ENCODE results near the gene SFMBT1. TPM values are rescaled to one million over a fixed set of nuclear protein-coding genes. Genes with fewer than 3 reads are reported as not detected.

Gene SFMBT1
- total and polyA plus RNA-seq, 9 of the 15 experiments (the other 6 are each of a cell fraction or from before 2014, with no cell fraction given): 0.76 to 6.6 (median 3.6) TPM

DNA sequence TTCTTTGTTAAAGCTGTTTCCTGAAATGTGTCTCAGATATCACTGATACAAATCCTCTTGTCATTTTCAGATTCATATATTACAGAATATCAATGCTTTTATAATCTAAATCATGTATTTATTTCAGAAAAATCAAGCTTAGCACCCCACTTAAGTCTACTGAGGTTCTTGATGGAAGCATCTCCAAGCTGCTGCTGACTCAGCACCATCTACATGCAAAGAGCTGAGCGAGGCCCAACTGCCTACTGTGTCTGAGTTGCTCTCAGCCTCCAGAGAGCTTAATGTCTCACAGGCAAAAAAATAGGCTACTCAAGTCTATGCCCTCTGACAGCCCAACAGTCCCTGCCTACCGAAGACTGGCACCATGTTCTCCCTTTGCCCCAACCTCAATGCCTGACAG, 119.3 kb downstream of the SFMBT1 start:
- no peak for TF ChIP-seq MECOM (CRISPR knock-in tag; IDR thresholded peaks at IDR 0.05)
- peak; percentile 73 for TF ChIP-seq MAFF (IDR thresholded peaks at IDR 0.05; ENCODE audit: low read length)
- TF ChIP-seq MAFK (IDR thresholded peaks at IDR 0.05; ENCODE audit: low read length): peak; percentile 80
- TF ChIP-seq ZNF316 (IDR thresholded peaks at IDR 0.05): peak; percentile 86
- no peak for TF ChIP-seq CEBPB (tag; IDR thresholded peaks at IDR 0.05)
- TF ChIP-seq MAFG (tag; conservative IDR thresholded peaks at IDR 0.05): peak; percentile 74
- no peak for TF ChIP-seq ZC3H4 (CRISPR knock-in tag; IDR thresholded peaks at IDR 0.05; ENCODE audit: borderline replicate concordance)
- TF ChIP-seq C11orf30 (IDR thresholded peaks at IDR 0.05; ENCODE audit: low read depth): peak; percentile 85
- no peak for TF ChIP-seq ZNF764 (CRISPR knock-in tag; IDR thresholded peaks at IDR 0.05; ENCODE audit: low read depth)
- TF ChIP-seq ETV6 (IDR thresholded peaks at IDR 0.05; ENCODE audit: borderline replicate concordance in 1 of 2, low read depth in 2 of 2, low read length in 1 of 2): no peak
- no peak for TF ChIP-seq ETV6 (CRISPR knock-in tag; IDR thresholded peaks at IDR 0.05; ENCODE audit: borderline replicate concordance)
- Histone ChIP-seq H3K4me1 (replicated peaks in 1 of 2; ENCODE audit: control insufficient read depth in 2 of 2, insufficient read depth in 2 of 2, low read length in 2 of 2) (no peaks in the 10 kb centered on the region; a peak in 1 of 5 replicates), H3K9me1 (ENCODE audit: control insufficient read depth, insufficient read depth, low read length) (no peaks in the 10 kb centered on the region), H3K79me2 (ENCODE audit: control insufficient read depth, insufficient read depth, low read length) (no peaks in the 10 kb centered on the region), H3K4me3 (no peak overlapping the region), H3K9ac (ENCODE audit: insufficient read depth in 1 of 2, low read depth in 2 of 2, low read length in 2 of 2) (no peak overlapping the region), H2AFZ (ENCODE audit: low read depth, low read length) (no peak overlapping the region), H3K27me3 (ENCODE audit: control insufficient read depth in 2 of 2, insufficient read depth in 2 of 2, low read length in 2 of 2) (no peaks in the 10 kb centered on the region), H4K20me1 (replicated peaks; ENCODE audit: control insufficient read depth, insufficient read depth, low read length) (no peaks in the 10 kb centered on the region), H3K27ac (ENCODE audit: extremely low read depth, low read depth, low read length) (no peak overlapping the region), H3K9me3 (replicated peaks; ENCODE audit: control insufficient read depth, insufficient read depth, low read depth, low read length) (no peaks in the 10 kb centered on the region), H3K4me2 (ENCODE audit: insufficient read depth, low read length) (no peak overlapping the region), H3K36me3 (ENCODE audit: control insufficient read depth, insufficient read depth, low read length) (0 out of 3 replicates have a peak, but pooled peaks cover 2% of the 10 kb centered on the region)
- FAIRE-seq (no peak), DNase-seq (ENCODE audit: extremely low read depth in 1 of 4, low spot score in 3 of 4) (no peak), ATAC-seq (no peak)
- WGBS (ENCODE audit: insufficient coverage, low coverage, missing lambda C conversion rate): 44% methylated on average over 2 of the region's 2 CpGs
- ChIA-PET CTCF (ENCODE audit: low intra/inter-chr PET ratio) (no interaction called here), POLR2A (interaction anchor here (0.6 kb wide), 1 partner anchor 88 kb away, joined by 4 read pairs; no protein-coding TSS in a partner anchor)
- no TSS peak for BruUV-seq (replicated peaks)
- intact Hi-C loops (cut with micrococcal nuclease): no loop called here
- in situ Hi-C loops (cut with MboI): no loop called here

Measured in K562 (cell line).